ENCODE results near the gene PRSS12. TPM values are rescaled to one million over a fixed set of nuclear protein-coding genes. Genes with fewer than 3 reads are reported as not detected.
"Not testable (repeated sequence)": the region's sequence is repeated elsewhere in the genome, so short reads cannot be mapped to it uniquely, and the experiment has no call there.

The PRSS12 gene
- total RNA-seq (2014; rRNA removed; shearing (Covaris generic)): 5.8 and 10.9 TPM in 2 replicates

- peak; percentile 79 for DNase-seq (ENCODE audit: low read depth)
Observed at GRCh38 chr4:118352843-118353533, at the start of gene PRSS12. Gene PRSS12 (minus strand): TSS chr4:118353003. CDS start chr4:118352720, 283 bp downstream.

GRCh38 chr4:118400356-118400755, 47.6 kb upstream of the PRSS12 start:
- no peak for DNase-seq (ENCODE audit: low read depth)

GRCh38 chr4:118399883-118400282, 47.1 kb upstream of the PRSS12 start:
- peak; percentile 2 for DNase-seq (ENCODE audit: low read depth)

GRCh38 chr4:118398226-118399090, 45.7 kb upstream of the PRSS12 start:
- DNase-seq (ENCODE audit: low read depth): no peak

- DNase-seq (ENCODE audit: low read depth): no peak
Observed at GRCh38 chr4:118397623-118397979, 44.8 kb upstream of the PRSS12 start.

GRCh38 chr4:118396881-118397622, 44.2 kb upstream of the PRSS12 start:
- no peak for DNase-seq (ENCODE audit: low read depth)

GRCh38 chr4:118395057-118395644, 42.3 kb upstream of the PRSS12 start:
- no peak for DNase-seq (ENCODE audit: low read depth)

GRCh38 chr4:118392509-118392908, 39.7 kb upstream of the PRSS12 start:
- DNase-seq (ENCODE audit: low read depth): not testable (repeated sequence)

GRCh38 chr4:118390121-118390520, 37.3 kb upstream of the PRSS12 start:
- DNase-seq (ENCODE audit: low read depth): no peak

- DNase-seq (ENCODE audit: low read depth): no peak
Observed at GRCh38 chr4:118389721-118390120, 36.9 kb upstream of the PRSS12 start.

- DNase-seq (ENCODE audit: low read depth): no peak
Observed at GRCh38 chr4:118388606-118389005, 35.8 kb upstream of the PRSS12 start.

GRCh38 chr4:118381902-118382301, 29.1 kb upstream of the PRSS12 start:
- DNase-seq (ENCODE audit: low read depth): no peak

GRCh38 chr4:118373614-118374255, 20.9 kb upstream of the PRSS12 start:
- no peak for DNase-seq (ENCODE audit: low read depth)

GRCh38 chr4:118372251-118372650, 19.4 kb upstream of the PRSS12 start:
- no peak for DNase-seq (ENCODE audit: low read depth)

- DNase-seq (ENCODE audit: low read depth): no peak
Observed at GRCh38 chr4:118369231-118369630, 16.4 kb upstream of the PRSS12 start.

GRCh38 chr4:118367872-118368271, 15.1 kb upstream of the PRSS12 start:
- no peak for DNase-seq (ENCODE audit: low read depth)

- no peak for DNase-seq (ENCODE audit: low read depth)
Observed at GRCh38 chr4:118367361-118367760, 14.6 kb upstream of the PRSS12 start.

GRCh38 chr4:118363166-118363565, 10.4 kb upstream of the PRSS12 start:
- DNase-seq (ENCODE audit: low read depth): no peak

GRCh38 chr4:118361192-118361591, 8.4 kb upstream of the PRSS12 start:
- DNase-seq (ENCODE audit: low read depth): no peak

- no peak for DNase-seq (ENCODE audit: low read depth)
Observed at GRCh38 chr4:118360106-118360505, 7.3 kb upstream of the PRSS12 start.

- no peak for DNase-seq (ENCODE audit: low read depth)
Observed at GRCh38 chr4:118357601-118358000, 4.8 kb upstream of the PRSS12 start.

Data from Daoy (cell line).